Endometrial microvascular endothelial cells (primary cell): Measurements from ENCODE around the gene ATF4. TPM values are rescaled to one million over a fixed set of nuclear protein-coding genes. Genes with fewer than 3 reads are reported as not detected.
"Not testable (repeated sequence)": the region's sequence is repeated elsewhere in the genome, so short reads cannot be mapped to it uniquely, and the experiment has no call there.

Experiments used
- in situ Hi-C: cut with HindIII; loops from 2 replicates; pipeline ENCODE4 v1.10.0; 2017; ENCODE audit warnings: low sequenced_read_pairs, low pct_unique_long_range_greater_than_20kb; ENCODE audit errors: inconsistent ontology term
- total RNA-seq: library from RNA; depleted of rRNA; stranded (reverse); fragments of >200 nt; gene quantifications from one replicate; pipeline ENCODE4 v1.2.3, GENCODE V29; 2015; ENCODE audit errors: inconsistent ontology term

ATF4 gene
- total RNA-seq, 1 donor from 2014 or later: 209 TPM

DNA sequence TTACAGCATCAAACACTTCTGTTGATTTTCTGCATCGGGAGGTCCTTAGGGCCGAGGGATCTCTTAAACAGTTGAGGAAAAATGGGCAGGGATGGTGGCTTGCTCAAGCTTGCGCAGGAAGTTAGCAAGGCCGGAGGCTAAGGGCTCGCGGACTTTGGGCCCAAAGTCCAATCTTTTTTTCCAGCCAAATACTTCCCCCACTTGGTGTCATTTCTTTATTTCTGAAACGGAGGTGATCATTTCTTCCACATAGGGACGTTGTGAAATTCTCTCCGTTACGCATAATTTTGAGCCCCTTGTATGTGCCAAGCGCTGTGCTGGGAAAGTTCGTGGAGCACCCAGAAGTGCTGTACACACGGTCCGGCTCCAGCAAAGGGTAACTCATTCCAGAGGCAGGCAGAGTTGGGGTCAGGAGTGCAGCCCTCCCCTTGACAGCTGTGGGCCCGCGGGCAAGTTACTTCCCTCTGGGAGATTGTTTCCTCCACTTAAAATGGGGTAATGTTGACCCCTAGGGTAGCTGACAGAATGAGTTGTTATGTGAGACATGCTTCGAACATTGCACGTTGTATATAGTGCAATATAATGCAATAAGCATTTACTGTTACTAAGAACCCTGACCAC is 17.5 kb upstream of the ATF4 start:
- in situ Hi-C loops: no loop called here

DNA sequence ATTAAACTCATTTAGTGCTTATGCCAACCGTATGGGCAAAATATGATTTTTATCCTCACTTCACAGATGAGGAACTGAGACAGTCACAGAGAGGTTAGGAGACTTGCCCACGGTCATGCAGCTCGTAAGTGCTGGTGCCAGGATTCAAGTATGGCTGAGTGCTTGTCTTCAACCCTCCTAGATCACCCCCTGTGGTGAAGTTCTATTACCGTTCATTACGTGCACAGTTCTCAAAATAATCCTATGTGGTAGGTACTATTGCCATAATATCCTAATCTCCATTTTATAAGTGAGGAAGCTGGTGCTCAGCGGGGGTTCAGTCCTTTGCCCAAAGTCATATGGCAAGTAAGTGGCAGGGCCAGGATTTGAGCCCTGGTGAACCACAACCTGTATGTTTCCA is 16.7 kb upstream of the ATF4 start:
- in situ Hi-C loops: no loop called here

DNA sequence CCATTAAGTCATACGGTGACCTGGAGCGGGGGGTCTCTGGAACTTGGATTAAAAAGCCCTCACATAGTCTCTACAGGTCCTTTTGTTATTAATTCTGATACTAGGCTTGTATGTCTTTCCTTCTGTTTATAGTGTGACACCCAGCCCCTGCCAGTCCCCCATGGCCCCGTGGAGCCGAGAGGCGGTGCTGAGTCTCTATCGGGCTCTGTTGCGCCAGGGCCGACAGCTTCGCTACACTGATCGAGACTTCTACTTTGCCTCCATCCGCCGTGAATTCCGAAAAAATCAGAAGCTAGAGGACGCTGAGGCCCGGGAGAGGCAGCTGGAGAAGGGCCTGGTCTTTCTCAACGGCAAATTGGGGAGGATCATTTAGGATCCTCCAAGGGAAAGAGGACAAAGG is 16.3 kb upstream of the ATF4 start:
- in situ Hi-C loops: no loop called here

DNA sequence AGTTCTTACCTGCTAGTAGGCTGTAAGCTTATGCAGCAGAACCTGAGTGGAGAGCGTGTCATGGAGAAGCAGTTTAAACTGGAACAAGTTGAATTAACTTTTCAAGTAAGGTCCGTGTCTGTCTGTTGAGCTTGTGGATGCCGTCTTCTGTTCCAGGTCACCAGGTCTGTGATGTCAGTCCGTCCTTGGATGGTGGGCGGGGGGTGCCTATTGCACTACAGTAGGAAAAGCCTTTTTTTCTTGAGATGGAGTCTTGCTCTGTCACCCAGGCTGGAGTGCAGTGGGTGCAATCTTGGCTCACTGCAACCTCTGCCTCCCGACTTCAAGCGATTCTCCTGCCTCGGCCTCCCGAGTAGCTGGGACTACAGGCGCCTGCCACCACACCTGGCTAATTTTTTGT is 13.3 kb upstream of the ATF4 start:
- in situ Hi-C loops: not testable (repeated sequence)

DNA sequence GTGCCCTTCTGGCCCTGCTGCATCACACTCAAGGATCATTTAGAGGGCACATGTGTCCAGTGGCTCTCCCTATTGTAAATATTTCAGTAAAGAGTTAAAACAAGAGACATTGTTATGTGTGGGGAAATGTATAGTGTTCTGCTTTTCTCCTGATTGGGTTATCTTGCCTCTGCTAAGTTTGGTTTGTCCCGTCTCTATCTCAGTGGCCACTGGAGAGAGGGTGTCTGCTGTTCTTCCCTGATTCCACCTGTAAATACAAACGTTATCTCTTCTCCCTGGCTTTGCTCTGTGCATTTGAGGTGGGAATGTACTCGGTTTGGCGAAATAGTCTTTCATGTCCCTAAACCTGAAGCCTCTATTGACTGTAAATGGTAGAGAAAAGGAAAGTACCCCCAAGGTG is 12.0 kb upstream of the ATF4 start:
- in situ Hi-C loops: no loop called here

- in situ Hi-C loops: no loop called here
These were observed 9.7 kb upstream of the ATF4 start for GRCh38 chr22:39510529-39511149.

DNA sequence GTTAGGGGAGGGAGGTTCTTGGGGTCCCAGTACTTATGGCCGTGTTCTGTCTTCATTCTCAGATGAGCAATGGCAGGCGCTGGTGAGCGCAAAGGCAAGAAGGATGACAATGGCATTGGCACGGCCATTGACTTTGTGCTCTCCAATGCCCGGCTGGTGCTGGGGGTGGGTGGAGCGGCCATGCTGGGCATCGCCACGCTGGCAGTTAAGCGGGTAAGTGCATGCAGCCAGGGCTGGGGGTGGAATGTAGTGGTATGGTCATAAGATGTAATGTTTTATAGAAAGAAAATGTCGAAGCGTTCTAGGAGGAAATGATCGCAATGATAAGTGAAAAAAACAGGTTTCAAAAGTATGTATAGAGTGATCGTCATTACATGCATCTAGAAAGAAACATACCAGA is 9.1 kb upstream of the ATF4 start:
- in situ Hi-C loops: no loop called here

GRCh38 chr22:39512026-39512425 is 8.3 kb upstream of the ATF4 start:
- in situ Hi-C loops: no loop called here

GRCh38 chr22:39513791-39514190 is 6.6 kb upstream of the ATF4 start:
- in situ Hi-C loops: no loop called here

- in situ Hi-C loops: no loop called here
These were observed 5.9 kb upstream of the ATF4 start for GRCh38 chr22:39514373-39514973.

DNA sequence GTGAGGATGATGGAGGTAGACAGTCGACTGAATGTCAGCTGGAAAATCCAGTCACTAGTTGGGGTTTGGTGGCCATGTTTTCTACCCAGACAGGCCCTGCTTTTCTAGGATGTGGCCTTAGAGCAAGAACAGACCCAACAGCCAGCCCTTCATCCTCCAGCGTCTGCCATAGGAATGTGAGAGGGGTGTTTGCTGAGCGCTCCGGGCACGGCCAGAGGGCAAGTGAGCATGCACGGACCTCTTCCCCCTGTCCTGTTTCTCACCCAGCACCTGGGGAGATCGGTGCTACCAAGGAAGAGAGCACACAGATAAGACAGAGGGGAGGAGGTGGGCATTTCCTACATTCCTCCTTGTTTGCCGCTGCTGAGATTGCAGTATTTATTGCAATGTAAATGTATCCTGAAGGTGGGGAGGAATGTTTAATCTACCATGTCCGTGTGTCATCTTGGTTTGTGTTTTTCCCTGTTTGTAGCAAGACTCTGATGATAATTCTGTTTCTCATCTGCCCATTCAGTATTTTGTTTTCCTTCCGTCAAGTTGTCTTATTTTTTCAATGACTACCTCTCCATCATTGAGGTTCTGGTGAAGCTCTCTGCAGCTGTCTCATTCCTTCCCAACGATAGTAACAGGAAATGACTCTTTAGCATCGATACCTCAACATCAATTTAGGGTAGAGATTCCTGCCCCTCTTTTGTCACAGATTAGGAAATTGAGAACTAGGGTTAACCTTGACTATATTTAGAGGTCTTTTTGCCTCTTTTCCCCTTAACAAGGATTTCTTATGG is 4.9 kb upstream of the ATF4 start:
- in situ Hi-C loops: no loop called here

- in situ Hi-C loops: no loop called here
These were observed 2.9 kb upstream of the ATF4 start for GRCh38 chr22:39517470-39517869.

- in situ Hi-C loops: no loop called here
These were observed 2.1 kb upstream of the ATF4 start for GRCh38 chr22:39518144-39518786.

- in situ Hi-C loops: no loop called here
These were observed 1.2 kb upstream of the ATF4 start for GRCh38 chr22:39518996-39519680.

DNA sequence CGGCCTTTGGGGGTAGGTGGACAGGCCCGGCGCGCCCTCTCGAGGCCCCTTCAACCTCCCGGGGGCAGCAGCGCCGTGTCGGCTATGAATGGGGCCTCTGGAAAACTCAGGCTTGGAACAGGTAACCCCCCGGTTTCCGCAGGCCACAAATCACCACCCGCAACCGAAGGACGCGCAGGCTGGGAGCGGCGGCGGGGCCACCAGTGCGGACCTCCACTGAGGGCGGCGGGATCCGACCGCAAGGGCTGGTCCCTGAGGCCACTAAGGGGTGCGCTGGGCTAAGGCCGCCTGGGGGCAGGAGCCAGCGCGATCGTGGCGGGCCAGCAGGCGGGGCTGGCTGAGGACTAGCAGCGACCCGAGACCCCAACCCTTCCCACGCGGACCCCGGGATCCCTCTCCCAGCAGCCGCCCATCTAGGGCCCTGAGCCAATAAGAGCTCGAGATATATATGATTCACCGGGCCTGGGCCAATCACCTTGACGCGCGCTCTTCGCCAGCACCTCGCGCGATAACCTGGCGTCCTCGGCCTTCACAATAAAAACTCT is 609 bp upstream of the ATF4 start:
- in situ Hi-C loops: no loop called here

GRCh38 chr22:39521106-39521885 is 934 bp downstream of the ATF4 start:
- in situ Hi-C loops: not testable (repeated sequence)

- in situ Hi-C loops: not testable (repeated sequence)
These were observed 1.7 kb downstream of the ATF4 start for GRCh38 chr22:39522091-39522490.
